ENCODE results near the gene SNX32. TPM values are rescaled to one million over a fixed set of nuclear protein-coding genes. Genes with fewer than 3 reads are reported as not detected.

The SNX32 gene
- total and polyA plus RNA-seq, 9 of the 15 experiments (the other 6 are each of a cell fraction or from before 2014, with no cell fraction given) = 0.03 TPM; not detected in 7

- TF ChIP-seq, protein P1, sequence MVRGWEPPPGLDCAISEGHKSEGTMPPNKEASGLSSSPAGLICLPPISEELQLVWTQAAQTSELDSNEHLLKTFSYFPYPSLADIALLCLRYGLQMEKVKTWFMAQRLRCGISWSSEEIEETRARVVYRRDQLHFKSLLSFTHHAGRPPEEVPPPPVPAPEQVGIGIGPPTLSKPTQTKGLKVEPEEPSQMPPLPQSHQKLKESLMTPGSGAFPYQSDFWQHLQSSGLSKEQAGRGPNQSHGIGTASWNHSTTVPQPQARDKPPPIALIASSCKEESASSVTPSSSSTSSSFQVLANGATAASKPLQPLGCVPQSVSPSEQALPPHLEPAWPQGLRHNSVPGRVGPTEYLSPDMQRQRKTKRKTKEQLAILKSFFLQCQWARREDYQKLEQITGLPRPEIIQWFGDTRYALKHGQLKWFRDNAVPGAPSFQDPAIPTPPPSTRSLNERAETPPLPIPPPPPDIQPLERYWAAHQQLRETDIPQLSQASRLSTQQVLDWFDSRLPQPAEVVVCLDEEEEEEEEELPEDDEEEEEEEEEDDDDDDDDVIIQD (CRISPR knock-in tag; IDR thresholded peaks at IDR 0.05) = no peak
- peak in 1 of 2 experiments; percentile 49; a peak in 1 of 4 replicates for TF ChIP-seq HDAC1 (IDR thresholded peaks at IDR 0.05)
- TF ChIP-seq RHOXF2B (CRISPR knock-in tag; conservative IDR thresholded peaks at IDR 0.05) = no peak
- TF ChIP-seq ZNF561 (CRISPR knock-in tag; conservative IDR thresholded peaks at IDR 0.05) = no peak
- TF ChIP-seq ASH1L (IDR thresholded peaks at IDR 0.05; ENCODE audit: borderline replicate concordance, low read depth, partially characterized antibody) = no peak
- TF ChIP-seq NBN (IDR thresholded peaks at IDR 0.05; ENCODE audit: low read depth) = no peak
- TF ChIP-seq ATF1 (CRISPR knock-in tag; IDR thresholded peaks at IDR 0.05) = no peak
- TF ChIP-seq ATF1 (tag; IDR thresholded peaks at IDR 0.05) = peak; percentile 64
- TF ChIP-seq, protein P2, sequence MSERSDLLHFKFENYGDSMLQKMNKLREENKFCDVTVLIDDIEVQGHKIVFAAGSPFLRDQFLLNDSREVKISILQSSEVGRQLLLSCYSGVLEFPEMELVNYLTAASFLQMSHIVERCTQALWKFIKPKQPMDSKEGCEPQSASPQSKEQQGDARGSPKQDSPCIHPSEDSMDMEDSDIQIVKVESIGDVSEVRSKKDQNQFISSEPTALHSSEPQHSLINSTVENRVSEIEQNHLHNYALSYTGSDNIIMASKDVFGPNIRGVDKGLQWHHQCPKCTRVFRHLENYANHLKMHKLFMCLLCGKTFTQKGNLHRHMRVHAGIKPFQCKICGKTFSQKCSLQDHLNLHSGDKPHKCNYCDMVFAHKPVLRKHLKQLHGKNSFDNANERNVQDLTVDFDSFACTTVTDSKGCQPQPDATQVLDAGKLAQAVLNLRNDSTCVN (CRISPR knock-in tag; IDR thresholded peaks at IDR 0.05) = no peak
- TF ChIP-seq, protein P3, sequence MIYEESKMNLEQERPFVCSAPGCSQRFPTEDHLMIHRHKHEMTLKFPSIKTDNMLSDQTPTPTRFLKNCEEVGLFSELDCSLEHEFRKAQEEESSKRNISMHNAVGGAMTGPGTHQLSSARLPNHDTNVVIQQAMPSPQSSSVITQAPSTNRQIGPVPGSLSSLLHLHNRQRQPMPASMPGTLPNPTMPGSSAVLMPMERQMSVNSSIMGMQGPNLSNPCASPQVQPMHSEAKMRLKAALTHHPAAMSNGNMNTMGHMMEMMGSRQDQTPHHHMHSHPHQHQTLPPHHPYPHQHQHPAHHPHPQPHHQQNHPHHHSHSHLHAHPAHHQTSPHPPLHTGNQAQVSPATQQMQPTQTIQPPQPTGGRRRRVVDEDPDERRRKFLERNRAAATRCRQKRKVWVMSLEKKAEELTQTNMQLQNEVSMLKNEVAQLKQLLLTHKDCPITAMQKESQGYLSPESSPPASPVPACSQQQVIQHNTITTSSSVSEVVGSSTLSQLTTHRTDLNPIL (CRISPR knock-in tag; IDR thresholded peaks at IDR 0.05) = no peak
- TF ChIP-seq, protein P4, sequence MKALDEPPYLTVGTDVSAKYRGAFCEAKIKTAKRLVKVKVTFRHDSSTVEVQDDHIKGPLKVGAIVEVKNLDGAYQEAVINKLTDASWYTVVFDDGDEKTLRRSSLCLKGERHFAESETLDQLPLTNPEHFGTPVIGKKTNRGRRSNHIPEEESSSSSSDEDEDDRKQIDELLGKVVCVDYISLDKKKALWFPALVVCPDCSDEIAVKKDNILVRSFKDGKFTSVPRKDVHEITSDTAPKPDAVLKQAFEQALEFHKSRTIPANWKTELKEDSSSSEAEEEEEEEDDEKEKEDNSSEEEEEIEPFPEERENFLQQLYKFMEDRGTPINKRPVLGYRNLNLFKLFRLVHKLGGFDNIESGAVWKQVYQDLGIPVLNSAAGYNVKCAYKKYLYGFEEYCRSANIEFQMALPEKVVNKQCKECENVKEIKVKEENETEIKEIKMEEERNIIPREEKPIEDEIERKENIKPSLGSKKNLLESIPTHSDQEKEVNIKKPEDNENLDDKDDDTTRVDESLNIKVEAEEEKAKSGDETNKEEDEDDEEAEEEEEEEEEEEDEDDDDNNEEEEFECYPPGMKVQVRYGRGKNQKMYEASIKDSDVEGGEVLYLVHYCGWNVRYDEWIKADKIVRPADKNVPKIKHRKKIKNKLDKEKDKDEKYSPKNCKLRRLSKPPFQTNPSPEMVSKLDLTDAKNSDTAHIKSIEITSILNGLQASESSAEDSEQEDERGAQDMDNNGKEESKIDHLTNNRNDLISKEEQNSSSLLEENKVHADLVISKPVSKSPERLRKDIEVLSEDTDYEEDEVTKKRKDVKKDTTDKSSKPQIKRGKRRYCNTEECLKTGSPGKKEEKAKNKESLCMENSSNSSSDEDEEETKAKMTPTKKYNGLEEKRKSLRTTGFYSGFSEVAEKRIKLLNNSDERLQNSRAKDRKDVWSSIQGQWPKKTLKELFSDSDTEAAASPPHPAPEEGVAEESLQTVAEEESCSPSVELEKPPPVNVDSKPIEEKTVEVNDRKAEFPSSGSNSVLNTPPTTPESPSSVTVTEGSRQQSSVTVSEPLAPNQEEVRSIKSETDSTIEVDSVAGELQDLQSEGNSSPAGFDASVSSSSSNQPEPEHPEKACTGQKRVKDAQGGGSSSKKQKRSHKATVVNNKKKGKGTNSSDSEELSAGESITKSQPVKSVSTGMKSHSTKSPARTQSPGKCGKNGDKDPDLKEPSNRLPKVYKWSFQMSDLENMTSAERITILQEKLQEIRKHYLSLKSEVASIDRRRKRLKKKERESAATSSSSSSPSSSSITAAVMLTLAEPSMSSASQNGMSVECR (CRISPR knock-in tag; IDR thresholded peaks at IDR 0.05) = peak; percentile 47; the same call in 1 of the 2 replicates
- no peak for TF ChIP-seq CCAR2 (IDR thresholded peaks at IDR 0.05; ENCODE audit: low read depth, low read length)
- no peak for TF ChIP-seq CBX8 (IDR thresholded peaks at IDR 0.05; ENCODE audit: borderline replicate concordance, extremely low read depth, low read depth, low read length, poor library complexity, severe bottlenecking)
- 0 out of 2 replicates have a peak, but pooled peaks have one; percentile 74 for TF ChIP-seq ZNF197 (CRISPR knock-in tag; IDR thresholded peaks at IDR 0.05; ENCODE audit: low read depth)
Observed at GRCh38 chr11:65817835-65818680, 15.7 kb upstream of the SNX32 start (continued).
